ENCODE results near the gene FDXACB1.

Gene FDXACB1, protein sequence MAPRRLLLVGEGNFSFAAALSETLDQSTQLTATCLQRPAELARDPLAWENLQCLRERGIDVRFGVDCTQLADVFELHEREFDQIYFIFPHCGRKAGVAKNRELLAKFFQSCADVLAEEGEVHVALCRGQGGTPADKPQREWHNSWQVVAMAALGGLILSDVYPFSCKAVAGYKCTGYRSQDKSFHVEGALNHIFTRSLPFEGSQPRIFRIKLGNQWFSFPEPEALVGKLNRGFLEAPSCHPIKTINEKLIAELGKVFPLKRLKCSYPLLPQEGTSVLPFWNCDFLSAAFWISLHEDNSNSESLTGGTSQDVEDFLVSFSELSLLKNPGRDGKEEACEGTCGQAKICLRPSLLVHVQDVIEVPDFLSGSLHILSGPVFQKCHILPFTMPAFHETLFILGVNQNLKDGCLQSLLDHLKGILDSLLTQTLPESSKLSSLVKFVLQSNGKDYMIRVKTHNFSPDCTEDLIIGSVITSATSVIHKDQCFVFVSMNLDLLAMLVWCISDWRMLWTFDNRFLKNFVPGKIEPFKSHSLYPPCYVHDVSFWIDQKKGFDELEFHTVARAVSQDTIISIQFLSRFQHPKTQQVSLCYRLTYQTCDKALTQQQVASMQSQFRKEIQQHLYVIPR

DNA sequence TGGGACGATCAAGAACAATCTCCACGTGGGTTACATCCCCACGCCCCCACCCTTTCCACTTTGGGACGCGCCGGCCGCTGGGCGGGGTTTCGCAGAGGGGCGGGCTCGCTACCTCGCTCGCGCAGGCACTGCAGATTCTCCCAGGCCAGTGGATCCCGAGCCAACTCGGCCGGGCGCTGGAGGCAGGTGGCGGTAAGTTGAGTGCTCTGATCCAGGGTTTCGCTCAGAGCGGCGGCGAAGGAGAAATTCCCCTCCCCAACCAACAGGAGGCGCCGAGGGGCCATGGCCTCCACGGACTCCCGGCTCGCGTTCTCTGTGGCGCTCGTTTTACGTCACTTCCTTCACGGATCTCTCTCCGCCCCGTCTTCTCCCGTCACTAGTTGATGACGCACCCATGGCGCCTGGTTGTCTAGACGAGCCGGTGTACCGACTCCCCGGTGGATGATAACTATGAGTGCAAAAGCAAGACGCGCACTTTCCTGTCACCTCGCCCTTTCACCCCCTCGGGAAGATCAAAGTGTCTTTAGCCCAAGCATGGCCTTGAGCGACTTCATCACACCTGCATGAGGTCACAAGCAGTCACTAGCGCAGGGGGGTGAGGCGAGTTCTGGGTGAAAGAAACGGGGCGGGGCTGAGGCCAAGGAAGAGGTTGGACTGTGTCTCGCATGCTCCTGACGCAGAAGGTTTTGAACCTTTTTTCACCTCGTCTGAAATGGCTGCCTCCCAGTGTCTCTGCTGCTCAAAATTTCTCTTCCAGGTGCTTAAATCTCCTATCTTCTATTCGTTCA is at the start of gene FDXACB1, which contains the start of gene CFAP68:
TSS of gene FDXACB1 (minus strand) at position 317 of the 788 bp plus-strand sequence. CDS start at position 284, 33 bp downstream.
TSS of gene CFAP68 (plus strand) at position 693 of the 788 bp plus-strand sequence. CDS start at position 713, 20 bp downstream.
- peak; percentile 99 for DNase-seq (ENCODE audit: low spot score)

DNA sequence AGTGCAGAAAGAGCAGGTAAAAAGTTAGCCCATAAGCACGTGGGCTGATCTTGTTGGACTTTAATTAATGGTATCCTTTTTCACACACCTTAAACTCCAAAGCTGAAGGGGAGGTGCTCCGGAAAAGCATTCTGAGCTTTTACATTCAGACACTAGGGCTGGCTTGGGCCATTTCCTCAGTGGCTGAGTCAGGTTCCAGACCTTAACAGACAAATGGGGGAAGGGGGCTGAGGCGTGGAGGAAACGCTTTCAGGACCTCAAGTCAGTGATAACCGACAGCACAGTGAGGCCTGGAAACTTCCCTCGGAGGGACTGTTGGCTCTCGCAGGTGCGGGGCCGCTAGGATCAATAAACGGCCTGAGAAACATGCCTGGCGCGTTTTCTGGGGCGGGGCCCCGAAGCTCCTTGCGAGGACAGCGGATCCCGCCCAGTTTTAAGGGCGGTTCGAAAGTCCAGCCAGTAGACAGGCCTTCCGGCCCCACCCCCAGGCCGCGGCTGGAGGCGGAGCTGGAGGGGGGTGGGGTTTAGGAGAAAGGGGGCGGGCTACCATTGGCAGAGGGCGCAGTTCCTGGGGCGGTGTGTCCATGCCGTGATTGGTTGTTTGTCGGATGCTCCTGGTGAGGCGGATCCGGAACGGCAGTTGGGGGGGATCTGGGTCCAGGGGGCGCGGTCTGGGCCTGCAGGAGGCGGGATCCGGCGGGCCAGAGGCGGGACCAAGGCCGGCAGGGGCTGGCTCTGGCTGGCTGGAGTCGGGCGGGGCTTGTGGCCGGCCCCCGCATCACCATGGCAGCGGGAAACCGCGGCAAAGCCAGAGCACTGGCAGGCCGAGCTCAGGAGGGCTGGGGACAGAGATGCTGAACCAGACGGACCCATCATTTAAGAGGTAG is 47.8 kb upstream of the FDXACB1 start:
- DNase-seq (ENCODE audit: low spot score), result peak; percentile 95

DNA sequence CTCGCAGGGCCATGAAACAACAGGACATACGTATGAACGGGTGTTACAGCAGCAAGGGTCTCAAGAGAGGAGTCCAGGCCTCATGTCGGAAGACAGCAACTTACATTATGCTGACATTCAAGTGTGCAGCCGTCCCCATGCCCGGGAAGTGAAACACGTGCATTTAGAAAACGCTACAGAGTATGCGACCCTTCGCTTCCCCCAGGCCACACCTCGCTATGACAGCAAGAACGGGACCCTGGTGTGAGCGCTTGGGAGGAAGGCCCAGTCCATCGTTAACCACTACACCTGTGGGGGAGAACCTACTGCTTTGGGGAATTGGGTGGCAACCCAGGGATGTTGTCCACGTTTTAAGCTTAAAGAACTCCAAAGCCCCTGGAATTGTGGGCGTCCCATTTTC is 47.0 kb upstream of the FDXACB1 start:
- no peak for DNase-seq (ENCODE audit: low spot score)

DNA sequence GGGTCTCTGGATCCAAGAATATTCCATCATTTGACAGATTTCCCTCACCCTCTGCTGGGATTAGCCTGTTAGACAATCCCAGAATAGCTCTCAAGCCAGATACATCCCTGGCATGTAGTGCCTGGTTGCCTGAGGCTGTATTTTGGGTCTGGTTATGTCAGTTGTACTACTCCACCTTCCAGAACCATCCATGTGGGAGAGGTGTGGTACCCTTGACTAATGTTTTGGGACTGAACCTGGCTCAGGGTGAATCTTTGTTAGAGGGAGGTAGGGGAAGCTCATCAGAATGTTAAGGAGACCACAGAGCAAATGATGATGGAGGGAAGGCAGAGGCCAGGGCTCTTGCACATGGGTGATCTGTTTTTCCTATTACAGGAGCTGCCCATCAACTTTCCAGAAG is 45.0 kb upstream of the FDXACB1 start:
- DNase-seq (ENCODE audit: low spot score), result no peak

DNA sequence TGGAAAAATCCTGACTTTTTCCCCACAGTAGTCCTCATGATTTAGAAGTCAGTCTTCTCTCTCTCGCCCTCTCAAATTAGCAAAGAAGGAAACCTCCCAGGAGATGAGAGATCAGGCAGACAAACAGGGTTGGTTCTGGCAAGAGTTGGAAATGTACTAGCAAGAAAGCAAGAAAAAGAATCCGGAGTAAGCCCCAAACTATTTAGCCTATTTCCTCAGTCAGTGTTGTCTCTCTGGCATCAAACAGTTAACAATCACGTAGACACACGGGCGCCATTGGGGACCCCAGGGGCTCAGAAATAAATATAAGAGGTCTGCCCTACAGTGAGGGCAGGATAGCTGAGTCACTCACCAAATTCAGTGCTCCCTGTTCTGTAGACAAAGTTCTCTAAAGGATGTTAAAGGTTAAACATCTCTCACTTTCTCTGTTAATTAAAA is 44.4 kb upstream of the FDXACB1 start:
- DNase-seq (ENCODE audit: low spot score), result no peak

DNA sequence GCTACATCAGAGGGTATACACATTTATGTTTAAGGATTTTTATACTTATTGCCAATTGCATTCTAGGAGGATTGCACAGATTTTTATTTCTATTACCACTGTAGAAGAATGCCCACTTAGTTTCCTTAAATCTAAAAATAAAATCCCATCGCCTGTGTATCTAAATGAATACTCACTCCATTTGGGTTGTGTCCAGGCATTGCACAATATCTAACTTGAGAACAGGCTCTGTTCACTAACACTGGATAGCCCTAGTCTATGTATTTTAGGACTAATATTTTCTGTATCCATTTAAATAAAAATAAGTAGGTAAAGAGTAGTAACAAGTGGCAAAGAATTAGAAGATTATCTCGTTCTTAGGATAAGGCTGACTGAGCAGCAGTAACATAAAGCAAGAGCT is 43.8 kb upstream of the FDXACB1 start:
- DNase-seq (ENCODE audit: low spot score), result no peak

DNA sequence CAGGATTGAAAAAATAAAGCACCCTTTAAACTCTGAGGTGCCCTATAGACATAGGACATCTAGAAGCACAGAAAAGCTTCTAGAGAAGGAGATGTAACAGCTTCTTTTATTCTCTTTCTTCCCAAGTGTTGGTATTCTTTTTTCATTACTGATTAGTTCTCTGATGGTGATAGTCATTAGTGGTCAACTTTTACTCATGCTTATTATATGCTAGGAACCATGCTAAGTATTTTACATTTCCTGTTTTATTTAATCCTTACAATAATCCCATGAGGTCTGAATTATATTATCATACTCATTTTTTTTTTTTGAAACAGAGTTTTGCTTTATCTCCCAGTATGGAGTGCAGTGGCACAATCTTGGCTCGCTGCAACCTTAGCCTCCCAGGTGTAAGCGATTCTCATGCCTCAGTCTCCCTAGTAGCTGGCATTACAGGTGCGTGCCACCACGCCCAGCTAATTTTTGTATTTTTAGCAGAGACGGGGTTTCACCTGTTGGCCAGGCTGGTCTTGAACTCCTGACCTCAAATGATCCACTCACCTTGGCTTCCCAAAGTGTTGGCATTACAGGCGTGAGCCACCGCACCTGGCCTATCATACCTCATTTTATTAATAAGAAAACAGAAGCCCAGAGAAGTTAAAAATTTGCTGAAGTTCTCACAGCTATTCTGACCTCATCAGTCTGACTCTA is 42.7 kb upstream of the FDXACB1 start:
- no peak for DNase-seq (ENCODE audit: low spot score)

DNA sequence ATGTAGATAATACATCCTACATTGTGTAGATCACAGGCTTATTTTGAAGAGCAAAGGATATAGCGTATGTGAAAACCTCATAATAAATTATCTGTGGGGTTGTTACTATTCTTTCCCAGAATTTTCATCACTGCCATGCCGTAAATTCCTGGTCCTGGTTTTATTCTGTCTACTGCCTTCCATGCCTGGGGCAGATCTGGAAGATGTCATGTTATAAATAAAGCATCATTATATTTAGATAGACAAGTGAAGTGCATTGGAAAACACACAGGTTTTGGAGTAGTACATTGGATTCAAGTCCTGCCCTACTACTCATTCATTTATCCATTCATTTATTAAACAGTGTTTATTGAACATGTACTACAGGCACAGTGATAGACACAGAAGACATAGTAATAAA is 41.9 kb upstream of the FDXACB1 start:
- no peak for DNase-seq (ENCODE audit: low spot score)

DNA sequence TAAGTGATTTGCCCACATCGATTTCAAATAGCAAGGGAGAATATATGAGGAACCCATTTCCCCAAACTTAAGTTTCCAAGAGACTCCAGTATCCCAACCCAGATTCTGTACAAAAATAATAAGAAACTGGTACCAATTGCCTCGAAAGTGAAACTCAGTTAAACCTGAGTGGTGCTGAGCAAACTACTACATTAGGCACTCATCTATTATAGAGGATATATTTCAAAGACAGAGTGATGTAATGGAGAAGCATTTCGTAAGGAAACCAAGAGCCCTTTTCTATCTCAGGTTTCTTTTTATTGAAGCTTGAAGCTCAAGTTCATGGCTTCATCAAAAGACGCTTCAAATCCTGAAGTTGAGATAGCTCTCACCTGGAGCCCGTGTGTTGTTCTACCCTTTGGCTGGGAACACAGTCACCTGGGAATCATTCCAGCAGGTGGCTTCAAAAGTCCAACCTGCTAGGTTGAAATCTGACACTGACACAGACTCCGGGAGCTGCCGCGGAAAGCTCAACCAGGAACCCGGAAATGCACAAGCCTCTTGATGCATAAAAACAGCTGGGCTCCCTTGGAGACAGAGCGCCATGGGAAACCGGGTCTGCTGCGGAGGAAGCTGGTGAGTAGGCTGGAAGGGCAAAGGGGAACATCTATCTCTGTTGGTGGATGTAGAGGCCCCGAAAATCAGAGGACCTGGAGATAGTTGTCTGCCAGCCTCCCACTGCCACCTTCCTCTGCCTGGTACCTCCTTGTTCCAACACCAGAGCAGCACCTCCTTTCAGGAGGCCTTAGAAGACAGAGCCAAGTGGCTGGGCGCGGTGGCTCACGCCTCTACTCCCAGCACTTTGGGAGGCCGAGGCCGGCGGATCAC is 39.7 kb upstream of the FDXACB1 start, which contains the start of gene C11orf52:
TSS of gene C11orf52 (plus strand) at position 524 of the 867 bp plus-strand sequence. CDS start at position 584, 60 bp downstream.
- no peak for DNase-seq (ENCODE audit: low spot score)

DNA sequence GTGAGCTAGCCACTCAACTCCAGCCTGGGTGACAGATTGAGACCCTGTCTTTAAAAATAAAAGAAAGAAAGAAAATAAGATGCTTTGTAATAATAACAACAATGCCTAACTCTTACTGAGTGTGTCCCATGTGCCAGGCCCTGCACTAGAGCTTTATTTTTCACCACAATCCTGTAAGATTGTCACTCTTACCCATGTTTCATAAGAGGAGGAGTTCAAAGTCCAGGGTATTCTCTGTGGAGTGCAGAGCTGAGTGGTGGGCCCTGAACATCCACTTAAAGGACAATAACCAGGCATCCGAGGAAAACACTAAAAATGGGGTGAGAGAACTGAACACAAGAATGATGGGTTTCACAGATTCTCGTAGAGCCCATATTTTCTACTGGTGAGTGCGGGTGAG is 38.8 kb upstream of the FDXACB1 start:
- DNase-seq (ENCODE audit: low spot score), result no peak

DNA sequence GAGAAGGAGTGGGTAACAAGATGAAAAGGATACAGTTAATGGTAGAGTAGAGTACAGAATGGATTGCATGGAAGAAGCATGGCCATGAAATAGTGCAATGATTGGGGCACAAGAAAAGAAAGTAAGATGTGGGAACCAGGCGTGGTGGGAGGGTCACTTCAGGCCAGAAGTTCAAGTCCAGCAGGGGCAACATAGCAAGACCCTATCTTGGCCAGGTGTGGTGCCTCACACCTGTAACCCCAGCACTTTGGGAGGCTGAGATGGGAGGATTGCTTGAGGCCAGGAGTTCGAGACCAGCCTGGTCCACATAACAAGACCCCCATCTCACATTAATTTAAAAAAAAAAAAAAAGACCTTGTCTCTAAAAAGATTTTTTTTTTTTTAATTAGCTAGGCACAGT is 38.3 kb upstream of the FDXACB1 start:
- no peak for DNase-seq (ENCODE audit: low spot score)

DNA sequence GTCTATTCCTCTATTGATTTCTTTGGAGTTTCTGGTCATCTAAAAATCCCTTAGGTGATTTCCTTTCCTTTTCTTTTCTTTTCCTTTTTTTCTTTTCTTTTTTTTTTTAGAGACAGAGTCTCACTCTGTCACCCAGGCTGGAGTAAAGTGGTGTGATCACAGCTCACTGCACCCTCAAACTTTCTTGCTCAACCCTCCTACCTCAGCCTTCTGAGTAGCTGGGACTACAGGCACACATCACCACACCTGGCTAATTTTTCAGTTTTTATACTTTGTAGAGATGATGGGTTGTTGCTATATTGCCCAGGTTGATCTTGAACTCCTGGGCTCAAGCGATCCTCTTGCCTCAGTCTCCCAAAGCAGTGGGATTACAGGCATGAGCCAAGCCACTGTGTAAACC is 37.8 kb upstream of the FDXACB1 start:
- DNase-seq (ENCODE audit: low spot score), result no peak

DNA sequence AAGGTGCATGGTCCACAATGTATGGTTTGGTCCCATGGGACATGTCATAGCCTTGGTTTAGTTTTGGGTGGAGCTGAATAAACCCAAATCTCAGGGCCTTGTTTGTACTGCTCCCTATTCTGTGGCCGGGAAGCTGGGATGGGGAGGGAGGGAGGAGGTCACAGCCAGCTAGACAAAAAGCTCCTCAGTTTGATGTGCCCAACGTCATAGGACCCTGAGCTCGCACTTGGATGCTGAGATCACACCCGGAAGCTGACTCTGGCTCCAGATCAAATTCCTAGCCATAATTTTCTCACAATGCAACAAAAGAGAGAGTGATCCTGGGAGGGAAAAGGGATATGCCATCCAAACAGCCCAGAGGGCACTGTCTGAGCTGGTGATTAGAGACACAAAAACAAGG is 35.0 kb upstream of the FDXACB1 start:
- DNase-seq (ENCODE audit: low spot score), result no peak

DNA sequence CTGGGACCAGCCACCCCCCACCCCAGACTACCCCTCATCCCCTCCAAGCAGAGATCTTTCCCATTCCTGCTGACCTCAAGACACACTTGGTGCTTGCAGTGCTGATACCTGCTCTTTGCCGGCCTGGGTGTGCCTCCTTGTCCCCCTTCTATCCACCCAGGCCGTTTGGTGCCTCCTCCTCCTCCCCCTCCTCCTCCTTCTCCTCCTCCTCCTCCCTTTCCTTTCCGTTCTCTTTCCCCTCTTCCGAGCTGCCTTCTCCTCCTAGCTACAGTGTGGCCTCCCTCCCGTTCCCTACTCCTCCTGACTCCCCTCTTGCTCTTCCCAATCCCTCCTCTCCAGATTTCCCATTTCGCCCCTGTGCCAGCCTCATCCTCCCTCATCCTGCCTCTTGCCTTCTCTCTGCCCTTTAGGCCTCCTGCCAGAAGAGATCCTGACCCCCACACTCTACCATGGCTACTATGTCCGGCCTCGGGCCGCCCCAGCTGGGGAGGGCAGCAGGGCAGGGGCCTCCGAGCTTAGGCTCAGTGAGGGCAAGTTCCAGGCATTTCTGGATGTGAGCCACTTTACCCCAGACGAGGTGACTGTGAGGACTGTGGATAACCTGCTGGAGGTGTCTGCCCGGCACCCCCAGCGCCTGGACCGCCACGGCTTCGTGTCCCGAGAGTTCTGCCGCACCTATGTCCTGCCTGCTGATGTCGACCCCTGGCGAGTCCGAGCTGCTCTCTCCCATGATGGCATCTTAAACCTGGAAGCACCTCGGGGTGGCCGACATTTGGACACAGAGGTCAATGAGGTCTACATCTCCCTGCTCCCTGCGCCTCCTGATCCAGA is 34.3 kb upstream of the FDXACB1 start:
- DNase-seq (ENCODE audit: low spot score), result no peak

DNA sequence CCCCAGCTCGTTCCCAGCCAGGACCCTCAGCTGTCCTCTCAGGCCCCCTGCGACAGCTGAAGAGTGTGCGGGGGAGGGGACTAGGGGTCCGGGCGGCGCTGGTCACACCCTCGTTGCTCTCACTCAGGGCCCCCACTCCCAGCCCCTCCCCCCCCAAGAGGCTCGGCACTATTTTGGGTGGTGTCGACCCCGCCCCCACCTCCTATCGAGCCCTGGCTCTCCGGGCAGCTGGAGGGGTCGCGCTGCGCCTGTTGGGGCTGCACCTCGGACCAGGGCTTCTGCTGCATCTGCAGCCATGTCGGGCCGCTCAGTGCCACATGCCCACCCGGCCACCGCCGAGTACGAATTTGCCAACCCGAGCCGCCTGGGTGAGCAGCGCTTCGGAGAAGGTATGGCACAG is 33.6 kb upstream of the FDXACB1 start, which contains the start of gene HSPB2:
TSS of gene HSPB2 (plus strand) at position 200 of the 400 bp plus-strand sequence. CDS start at position 296, 96 bp downstream.
- DNase-seq (ENCODE audit: low spot score), result no peak

DNA sequence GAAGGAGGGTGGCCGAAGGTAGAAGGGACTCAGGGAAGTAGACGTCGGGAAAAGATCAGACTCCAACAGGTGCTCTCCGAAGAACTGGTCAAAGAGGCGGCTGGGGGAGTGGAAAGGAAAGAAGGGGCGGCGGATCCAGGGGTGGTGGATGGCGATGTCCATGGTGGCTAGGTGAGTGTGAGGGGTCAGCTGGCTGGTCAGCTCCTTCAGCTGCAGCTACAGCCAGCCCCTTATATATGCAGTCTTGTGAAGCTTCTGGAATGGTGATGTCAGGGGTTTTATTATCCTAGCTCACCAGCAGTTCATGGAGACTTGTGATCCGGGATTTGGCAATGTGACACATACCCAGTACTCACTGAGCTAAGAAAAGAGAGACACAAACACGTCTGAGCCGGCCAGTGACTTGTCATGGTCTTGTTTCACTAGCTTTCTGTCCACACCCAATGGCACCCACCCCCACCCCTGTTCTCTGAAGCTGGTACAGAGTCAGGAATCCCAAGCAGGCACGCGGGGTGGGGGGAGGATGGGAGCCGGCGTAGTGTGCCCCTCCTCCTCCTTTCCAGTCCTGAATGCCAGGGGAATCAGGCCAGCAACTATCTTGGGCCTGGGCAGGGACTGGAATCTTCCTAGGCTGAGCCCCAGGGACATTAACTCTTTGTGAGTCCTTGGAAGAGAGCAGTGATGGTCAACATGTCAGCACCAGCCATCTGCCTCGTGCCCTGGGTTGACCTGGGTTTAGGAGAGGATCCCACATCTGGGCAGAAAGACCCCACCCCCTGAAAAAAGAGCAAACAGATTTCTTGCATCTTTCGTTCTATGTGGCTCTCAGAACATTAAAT is 32.8 kb upstream of the FDXACB1 start, which contains the start of gene CRYAB:
TSS of gene CRYAB (minus strand) at position 208 of the 839 bp plus-strand sequence. CDS start at position 162, 46 bp downstream.
- no peak for DNase-seq (ENCODE audit: low spot score)

DNA sequence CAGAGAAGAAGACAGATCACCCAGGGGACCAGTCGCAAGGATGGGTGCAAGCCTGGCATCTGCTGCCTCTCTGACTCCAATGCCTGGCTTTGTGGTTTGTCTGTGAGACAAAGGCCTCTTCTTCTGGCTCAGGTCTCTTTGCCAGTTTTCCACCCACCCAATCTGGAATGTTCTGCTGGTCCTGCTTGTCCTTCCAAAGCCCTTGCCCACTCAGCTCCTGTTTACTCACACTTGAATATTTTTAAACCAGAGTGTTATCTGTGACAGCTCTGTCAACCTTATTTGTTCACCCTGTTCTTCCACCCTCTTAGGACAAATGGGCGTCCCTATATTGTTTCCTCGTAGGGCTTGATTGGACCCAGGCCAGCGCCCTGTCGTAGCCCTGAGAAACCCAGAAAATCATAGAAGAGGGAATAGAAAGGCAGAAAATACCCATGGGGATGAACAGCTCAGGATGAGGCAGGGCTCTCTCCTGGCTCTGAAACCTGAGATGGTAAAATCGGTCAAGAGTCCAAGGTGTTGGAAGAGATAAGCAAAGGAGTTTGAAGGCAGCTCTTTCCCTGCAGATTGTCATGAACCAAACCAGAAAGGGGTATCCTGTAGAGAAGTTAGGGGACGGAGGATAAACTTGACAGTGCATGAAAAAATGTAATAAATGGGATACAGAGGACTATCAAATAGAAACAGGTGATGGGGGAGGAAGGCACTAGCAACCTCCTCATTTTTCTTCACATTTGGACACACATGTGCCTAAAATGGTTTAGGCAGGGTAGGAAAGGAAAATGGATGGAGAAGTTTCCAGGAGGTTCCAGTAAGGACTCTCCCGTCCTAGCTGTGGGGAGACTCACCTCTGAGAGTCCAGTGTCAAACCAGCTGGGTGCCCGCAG is 32.0 kb upstream of the FDXACB1 start:
- no peak for DNase-seq (ENCODE audit: low spot score)
